Inferior parietal cortex (tissue), 1 donor: ENCODE data around the gene CKAP4.

Experiments
- DNase-seq: peaks from one replicate; pipeline ENCODE4 v3.0.0-alpha.2; 2016; ENCODE audit errors: extremely low spot score

CKAP4 gene

DNA sequence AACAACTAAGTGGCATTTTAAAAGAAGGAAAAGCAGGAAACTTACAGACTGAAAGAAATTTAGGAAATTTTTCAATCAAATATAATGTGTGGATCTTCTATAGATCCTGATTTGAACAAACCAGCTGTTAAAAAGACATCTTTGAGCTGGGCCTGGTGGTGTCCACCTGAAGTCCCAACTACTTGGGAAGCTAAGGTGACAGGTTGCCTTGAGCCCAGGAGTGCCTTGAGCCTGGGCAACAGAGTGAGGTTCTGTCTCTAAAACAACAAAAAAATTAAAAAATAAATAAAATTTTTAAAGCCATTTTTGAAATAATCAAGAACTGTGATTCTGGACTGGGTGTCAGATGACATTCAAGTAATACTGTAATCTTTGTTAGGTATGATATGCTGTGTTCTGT is 7.0 kb downstream of the CKAP4 start:
- DNase-seq = no peak

DNA sequence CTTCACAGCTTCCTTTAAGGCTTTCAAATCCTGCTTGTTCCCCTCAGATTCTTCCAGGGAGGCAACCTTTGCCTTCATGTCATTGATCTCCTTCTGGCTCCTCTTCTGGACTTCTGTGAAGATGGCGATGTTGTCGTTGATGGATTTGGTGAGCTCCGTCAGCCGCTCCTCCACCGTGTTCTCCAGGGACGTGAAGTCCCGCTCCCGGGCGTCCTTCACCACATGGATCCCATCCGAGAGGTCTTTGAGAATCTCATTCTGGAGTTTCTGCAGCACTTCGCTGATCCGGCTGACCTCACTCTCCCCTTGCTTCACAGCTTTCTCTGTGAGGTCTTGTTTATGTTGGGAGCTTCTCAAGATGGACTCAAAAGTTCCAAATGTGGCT is 7.9 kb downstream of the CKAP4 start:
- DNase-seq = no peak

DNA sequence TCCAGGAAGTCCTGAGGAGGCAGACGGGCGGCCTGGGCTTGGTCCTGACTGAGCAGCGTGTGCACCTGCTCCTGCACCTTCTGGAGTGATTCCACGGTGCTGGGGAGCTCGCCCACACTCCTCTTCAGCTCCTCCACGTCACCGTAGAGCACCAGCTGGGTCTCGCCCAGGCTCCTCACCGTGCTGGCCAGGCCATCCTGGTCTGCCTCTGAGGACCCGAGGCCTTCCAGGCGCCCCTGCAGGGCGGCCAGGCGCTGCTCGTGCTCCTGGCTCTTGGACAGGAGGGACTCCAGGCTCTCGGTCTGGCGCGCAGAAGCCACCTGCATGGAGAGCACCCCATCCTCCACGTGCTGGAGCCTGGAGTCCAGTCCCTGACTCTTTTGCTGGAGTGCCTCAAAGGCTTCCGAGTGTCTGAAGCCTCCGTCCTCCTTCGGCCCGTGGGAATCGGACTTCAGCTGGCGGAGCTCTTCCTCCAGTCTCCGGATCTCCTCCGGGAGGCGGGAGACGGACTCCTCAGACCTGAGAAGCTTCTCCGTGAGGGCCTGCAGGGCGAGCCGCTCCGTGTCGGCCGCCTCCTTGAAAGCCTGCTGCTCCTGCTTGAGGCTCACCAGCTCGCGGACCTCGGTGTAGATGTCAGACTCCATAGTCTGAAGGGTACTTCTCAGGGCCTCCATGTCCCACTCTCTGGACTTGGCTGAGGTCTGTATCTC is 8.4 kb downstream of the CKAP4 start:
- DNase-seq = no peak

DNA sequence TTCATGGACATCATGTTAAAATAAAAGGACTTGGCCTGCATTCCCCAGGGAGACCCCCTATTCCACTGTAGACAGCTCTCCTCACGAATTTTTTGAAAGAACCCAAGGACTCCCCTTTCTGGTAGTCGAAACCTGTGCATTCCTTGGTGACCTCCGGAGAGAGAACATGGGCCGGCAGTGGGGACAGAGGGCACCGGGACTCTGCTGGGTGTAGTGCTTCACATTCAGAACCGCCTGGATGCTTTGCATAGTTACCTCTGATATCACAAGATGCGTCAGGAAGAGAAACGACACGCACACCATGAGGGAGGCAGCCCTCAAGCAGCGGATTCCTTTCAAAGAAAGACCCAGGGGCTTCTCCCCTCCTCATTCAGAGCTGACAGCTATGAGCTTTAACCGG is 9.7 kb downstream of the CKAP4 start:
- no peak for DNase-seq

DNA sequence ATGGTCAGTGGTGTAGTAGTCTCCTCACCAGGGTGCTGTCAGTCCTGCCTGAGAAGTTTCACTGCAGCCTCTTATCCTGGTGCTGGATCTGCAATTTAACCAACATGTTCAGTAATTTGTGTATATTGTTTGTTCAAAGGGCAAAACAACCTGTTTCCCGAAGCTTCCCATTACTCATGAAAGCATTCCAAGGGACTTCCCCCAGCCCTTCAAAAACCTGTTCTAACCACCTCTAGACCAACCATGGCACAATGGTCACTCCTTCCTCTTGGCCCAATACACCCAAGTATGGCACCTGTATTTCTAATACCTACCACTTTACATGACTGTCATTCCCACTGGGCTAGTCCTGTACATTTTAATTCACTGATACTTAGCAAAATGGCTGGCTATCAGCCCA is 12.1 kb downstream of the CKAP4 start:
- no peak for DNase-seq

DNA sequence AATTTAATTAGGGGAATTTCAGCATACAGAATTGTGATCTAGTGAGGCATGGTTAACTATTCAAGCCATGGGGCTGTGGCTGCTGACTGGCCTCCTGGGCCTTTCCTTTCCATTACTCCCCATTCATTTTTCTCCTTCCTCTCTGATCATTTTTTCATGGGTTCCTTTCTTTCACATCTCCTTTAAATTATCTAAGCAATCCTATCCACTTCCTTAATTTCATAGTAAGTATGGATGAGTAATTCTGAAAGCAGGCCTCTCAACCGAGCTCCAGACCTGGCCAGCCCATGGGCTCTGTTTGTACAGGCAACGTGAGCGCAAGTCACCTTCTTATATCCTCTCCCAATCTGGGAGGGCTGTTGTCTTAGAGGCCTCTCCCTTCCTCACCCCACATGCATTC is 13.4 kb downstream of the CKAP4 start:
- no peak for DNase-seq

DNA sequence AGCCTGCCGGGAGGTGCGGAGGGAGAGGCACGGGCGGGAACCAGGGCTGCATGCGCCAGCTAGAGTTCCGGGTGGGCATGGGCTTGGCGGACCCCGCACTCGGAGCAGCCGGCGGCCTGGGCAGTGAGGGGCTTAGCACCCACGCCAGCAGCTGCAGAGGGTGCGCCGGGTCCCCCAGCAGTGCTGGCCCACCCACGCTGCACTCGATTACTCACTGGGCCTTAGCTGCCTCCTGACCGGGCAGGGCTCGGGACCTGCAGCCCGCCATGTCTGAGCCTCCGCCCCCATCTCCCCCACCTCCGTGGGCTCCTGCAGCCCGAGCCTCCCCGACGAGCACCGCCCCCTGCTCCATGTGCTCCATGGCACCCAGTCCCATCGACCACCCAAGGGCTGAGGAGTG is 14.8 kb downstream of the CKAP4 start:
- DNase-seq = no peak

DNA sequence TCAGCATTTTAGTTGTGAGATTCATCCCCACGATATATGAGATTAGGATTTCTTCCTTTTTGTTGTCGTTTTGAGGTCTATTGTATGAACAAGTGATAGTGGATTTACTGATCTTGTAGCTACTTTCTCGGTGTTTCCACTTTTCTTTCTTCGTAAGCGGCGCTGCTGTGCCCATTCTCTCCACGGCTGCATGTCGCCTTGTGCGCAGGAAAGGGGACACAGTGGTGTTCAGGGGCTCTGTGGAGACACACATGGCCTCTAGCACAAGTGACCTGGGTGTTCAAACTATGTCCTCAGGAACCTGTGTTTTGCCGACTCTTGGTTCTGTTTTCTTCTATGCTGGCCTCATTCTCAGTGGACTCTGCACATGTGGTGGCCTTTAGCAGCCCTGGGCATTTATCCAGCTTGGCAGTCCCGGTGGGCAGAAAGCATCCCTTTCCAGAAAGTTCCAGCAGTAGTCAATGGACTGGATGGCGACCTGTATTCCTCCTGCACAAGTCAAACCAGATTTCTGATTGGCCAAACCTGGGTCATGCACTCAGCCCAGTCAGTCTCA is 18.7 kb downstream of the CKAP4 start:
- DNase-seq = no peak

DNA sequence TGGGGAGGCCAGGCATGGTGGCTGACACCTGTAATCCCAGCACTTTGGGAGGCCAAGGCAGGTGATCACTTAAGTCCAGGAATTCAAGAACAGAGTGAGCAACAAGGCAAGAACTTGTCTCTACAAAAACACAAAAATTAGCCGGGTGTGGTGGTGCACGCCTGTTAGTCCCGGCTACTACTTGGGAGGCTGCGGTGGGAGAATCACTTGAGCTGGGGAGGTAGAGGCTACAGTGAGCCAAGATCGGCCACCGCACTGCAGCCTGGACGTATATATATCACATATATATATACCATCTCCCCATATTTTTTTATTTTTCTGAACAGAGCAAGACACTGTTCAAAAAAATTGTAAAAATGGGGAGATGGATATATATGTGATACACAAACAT is 19.5 kb downstream of the CKAP4 start:
- no peak for DNase-seq

DNA sequence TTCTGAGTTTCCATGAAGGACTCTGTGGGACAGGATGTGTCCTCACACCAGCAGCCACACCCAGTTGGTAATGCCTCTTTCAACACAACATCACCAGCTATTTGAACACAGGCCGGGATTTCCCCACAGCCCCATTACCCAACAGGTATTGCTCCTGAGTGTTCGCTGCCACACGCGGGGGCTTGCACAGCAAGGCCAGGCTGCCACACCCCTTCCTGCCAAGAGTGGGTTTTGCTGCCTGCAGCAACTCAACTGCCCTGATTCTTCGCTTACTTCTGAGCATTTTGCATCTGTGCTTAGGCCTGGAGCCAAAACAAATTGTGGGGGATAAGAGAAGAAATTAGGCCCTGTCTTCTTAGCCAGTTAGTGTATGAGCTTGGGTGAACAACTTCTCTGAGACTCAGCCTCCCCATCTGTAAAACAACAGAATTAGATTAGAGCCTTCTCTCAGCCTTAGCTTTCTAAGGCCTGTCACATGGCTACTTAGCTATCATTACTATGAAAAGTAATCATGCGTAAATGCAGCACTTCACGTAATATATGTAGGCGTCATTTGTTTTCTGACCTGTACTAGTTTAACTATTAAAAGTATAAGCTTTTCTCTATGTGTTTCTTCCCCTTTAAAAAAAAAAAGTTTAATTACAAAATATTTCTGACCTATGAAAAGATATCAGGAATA is 20.0 kb downstream of the CKAP4 start:
- DNase-seq = no peak

DNA sequence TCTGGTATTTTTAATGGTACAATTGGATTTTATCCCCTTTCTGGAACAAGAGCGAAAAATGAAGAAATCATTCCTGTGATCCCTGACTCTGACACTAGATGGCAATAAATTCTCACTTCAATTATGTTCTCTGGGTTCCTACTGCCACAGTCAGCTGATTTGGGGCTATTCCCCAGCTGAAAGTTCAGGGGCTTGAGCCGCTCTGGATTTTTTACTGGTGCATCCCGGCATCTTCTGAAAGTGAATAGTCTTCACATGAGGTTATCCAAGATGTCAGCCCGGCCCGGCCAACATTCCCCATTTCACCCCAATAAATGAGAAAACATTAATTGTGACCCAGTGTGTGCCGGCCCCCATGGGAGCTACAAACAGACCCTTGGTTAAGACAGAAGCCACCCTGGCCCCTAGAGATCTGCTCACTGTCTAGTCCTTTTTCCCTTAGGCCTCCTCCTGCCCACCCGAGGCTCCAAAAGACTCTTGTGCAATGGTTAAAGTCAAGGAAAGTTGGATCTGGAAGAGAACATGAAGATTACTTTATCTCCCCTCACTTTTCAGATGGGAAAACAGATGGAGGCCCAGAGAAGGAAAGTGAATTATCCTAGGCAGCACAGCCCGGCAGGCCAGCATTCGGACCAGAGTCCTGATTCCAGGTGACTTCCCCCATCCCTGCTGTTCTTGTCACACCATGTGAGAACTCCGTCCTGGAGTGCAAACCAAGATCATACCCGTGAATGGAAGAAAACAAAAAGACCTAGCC is 20.8 kb downstream of the CKAP4 start:
- peak; percentile 87 for DNase-seq

DNA sequence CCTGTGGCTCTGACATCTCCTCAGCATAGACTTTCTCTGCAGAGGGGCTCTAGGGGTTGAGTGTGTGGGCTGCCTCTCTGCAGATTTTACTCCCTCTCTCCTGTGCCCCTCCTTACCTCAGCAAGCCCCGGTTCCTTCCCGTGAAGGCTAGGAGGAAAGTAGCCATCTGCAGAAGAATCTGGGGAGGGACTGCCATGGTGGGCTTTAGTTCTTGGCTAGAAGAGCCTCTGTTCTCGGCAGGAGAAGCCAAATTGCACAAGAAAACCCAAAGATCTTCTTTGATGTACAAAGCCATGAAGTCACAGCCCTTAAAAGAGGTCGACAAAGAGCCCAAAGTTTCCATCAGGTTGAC is 23.5 kb downstream of the CKAP4 start:
- DNase-seq = no peak

DNA sequence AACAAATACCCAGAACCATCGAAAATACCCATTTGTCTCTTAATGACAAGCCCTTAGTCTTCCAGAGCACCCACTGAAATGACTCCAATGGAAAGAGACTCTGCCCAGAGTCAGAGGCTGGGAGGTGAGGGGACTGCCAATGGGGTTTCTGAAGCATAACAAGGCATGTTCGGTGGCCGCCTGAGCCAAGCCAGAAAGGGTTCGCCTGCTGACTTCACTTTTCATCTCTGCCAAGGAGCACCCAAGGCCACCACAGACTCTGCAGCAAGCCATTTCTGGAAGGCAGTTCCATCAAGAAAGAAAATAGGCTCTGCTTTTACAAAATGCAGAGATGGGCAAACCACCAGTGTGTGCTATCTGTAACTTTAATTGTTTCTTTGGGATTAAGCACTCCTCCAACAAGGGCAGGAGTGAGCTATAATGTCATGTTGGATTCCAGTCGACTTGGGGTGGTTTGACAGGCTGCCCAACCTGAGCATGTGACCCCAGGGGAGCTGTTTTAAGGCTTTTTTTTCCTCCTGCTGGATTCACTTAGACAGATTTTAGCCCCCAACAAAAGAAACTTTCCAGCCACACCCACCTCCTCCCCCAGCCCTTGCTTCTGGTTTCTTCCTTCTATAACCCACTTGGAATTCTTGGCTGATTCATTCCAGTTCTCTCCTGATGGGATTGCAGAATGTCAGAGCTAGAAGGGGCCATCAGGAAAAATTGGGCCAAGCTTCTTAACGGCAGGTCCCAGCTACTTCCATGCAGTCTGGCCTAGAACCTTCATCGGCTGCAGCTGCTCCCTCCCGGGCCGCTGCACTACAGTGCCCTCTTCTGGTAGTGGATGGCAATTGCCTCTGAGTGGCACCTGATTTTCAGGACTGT is 24.1 kb downstream of the CKAP4 start:
- peak; percentile 78 for DNase-seq

DNA sequence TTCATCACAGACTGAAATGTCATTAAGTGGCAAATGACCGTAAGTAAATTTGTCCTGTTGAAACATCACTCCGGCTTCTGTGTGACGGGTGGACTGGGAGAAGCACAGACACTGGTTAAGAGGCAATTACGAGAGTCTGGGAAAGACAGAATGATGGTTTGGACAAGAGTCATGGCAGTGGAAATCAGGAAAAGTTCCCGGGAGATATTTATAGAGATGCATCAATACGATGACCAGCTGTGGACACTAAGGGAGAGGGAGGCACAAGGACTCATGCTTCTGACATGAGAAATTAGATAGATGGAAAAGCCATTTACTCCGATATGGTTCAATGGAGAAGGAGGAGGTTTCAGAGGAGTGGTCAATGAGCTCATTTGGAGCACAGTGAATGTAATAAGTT is 27.3 kb downstream of the CKAP4 start:
- DNase-seq = no peak

DNA sequence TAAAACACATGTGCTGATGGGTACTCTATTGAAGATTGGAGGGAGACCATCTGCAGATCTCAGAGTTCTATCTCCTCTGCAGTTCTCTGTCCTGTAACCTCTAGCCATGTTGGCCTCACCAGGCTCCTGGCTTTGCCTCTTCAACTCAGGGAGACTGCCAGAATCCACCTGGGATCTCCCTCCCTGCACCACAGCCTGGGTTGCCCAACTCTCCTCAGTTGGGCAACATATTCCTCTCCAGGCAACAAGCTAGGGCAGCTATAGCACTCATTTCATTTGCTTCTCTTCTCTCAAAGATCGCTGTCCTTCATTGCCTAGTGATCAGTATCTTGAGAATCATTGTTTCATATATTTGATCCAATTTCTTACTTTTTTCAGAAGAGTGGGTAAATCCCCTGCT is 28.8 kb downstream of the CKAP4 start:
- no peak for DNase-seq

DNA sequence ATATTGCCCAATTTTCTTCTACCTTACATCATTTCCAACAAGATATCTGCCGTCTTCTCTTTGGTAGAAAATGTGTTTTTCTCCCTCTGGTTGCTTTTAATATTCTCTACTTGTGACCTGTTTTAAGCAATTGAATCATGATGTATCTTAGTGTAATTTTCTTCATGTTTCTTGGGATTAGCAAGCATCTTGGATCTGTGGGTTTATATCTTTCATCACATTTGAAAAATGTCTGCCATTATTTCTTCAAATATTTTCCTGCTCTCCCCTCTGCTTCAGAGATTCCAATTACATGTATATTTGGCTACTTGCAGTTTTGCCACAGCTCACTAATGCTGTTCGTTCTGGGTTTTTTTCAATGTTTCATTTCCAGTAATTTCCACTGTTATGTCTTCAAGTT is 30.1 kb downstream of the CKAP4 start:
- DNase-seq = no peak

DNA sequence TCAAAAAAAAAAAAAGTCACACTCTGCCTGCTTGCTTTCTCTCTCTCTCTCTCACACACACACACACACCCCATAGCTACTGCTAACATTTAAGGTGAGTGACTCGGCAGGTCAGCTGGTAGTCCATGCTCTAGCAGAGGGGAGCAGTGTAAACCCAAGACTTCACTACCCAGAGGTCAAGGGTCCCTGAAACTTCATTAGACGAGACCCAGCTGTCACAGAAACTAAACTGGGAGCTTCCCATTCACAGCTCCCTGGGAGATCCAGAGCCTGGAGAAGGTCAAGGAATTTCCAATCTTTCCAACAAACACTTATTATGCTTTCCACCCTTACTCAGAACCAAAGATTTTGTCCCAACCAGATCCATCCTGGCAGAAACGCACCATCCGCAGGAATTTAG is 33.2 kb downstream of the CKAP4 start:
- no peak for DNase-seq

DNA sequence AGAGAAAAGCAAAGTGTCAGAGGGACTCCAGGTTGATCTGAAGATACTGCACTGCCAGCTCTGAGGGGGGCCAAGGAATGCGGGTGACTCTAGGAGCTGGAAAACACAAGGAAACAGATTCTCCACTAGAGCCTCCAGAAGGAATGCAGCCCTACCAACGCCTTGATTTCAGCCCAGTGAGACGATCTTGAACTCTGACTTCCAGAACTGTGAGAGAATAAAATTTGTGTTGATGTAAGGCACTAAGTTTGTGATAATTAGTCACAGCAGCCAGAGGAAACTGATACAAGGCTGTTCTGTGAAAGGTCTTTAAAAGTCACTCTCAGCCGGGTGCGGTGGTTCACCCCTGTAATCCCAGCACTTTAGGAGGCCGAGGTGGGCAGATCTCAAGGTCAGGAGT is 34.2 kb downstream of the CKAP4 start:
- DNase-seq = no peak

DNA sequence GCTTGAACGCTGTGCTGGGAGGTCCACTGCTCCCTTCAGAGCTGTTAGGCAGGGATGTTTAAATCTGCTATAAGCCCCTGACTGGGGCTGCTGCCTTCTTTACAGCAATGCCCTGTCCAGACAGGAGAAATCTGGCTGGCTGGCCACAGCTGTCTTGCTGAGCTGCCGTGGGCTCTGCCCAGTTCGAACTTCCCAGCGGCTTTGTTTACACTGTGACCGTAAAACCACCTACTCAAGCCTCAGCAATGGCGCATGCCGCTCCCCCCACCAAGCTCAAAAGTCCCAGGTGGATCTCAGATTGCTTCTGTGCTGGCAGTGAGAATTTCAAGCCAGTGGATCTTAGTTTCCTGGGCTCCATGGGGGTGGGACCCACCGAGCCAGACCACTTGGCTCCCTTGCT is 35.8 kb downstream of the CKAP4 start:
- DNase-seq = no peak

DNA sequence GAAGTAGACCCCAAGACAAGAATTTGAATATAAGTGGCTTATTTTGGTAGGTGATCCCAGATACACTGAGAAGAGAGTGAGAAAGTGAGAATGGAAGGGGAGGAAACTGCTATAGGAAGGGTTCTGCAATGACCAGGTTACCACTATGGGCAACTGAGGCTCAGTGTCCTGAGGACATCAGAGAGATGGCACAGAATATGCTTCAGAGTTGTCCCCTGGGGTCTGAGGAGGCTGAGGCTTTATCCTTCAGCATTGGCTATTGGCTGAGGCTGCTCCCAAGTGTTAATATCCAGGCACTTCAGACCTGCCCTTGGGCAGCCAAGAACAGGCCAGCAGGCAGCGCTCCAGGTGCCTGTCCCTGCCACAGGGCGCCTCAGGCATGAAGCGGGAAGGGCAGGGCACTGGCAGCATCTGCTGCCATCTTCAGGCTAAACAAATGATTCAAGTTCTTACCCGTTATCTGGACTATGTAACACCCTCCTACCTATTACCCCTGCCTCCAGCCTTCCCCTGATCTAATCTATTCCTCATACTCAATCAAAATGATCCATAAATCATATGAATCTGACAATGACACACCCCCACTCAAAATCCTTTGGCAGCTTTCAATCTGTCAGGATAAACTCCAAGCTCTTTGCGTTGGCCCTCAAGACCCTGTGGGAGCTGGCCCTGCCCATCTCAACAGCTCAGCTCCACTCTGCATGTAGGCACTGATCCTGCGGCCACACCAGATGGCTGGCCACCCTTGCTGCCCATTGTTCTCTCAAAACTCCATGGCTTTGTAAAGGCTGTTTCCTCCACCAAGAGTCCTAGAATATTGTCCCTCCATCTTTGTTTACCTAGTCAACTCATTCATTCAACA is 42.4 kb downstream of the CKAP4 start:
- DNase-seq = no peak

DNA sequence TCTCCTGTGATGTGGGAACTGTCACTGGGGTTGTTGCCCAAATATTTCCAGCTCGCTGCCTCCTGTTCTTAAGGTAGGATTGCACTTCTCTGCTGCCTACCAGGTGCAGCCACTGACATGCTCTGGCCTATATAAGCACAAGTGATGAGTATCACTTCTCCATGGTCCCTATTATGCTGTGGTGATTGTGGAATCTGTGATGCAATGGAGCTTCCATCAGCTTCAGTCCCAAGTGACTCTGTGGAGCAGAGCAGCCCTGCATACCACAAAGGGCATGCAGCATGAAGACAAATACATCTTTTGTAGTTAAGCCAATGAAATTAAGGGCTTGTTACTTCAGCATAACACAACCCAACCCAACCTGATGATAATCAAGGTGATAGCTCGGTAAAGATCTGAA is 43.5 kb downstream of the CKAP4 start:
- DNase-seq = no peak
